Measurements from ENCODE around the gene PDE6A.
"Not testable (repeated sequence)": the region's sequence is repeated elsewhere in the genome, so short reads cannot be mapped to it uniquely, and the experiment has no call there.

PDE6A gene

GRCh38 chr5:149903404-149903803 lies 41.2 kb downstream of the PDE6A start:
- no peak overlapping the region for H3K27ac ChIP-seq
- no peak overlapping the region for H3K4me3 ChIP-seq

GRCh38 chr5:149902177-149902576 lies 42.4 kb downstream of the PDE6A start:
- H3K4me3 ChIP-seq: no peak overlapping the region
- H3K27ac ChIP-seq: no peak overlapping the region

GRCh38 chr5:149901511-149901910 lies 43.1 kb downstream of the PDE6A start:
- no peak overlapping the region for H3K27ac ChIP-seq

GRCh38 chr5:149900390-149900789 lies 44.2 kb downstream of the PDE6A start:
- Histone ChIP-seq H3K27ac (no peak overlapping the region), H3K4me3 (no peak overlapping the region)

More at GRCh38 chr5:149901511-149901910, 43.1 kb downstream of the PDE6A start:
- no peak overlapping the region for H3K4me3 ChIP-seq

GRCh38 chr5:149898811-149899210 lies 45.8 kb downstream of the PDE6A start:
- no peak overlapping the region for H3K4me3 ChIP-seq
- no peak overlapping the region for H3K27ac ChIP-seq

GRCh38 chr5:149895416-149896345 lies 48.9 kb downstream of the PDE6A start:
- H3K27ac ChIP-seq: peak overlapping the region in 2 of 21 experiments; percentile 36 to 61

GRCh38 chr5:149894237-149894636 lies 50.4 kb downstream of the PDE6A start:
- no peak overlapping the region for H3K27ac ChIP-seq
- no peak overlapping the region for H3K4me3 ChIP-seq

More at GRCh38 chr5:149895416-149896345, 48.9 kb downstream of the PDE6A start:
- H3K4me3 ChIP-seq: no peak overlapping the region

- no peak overlapping the region for H3K4me3 ChIP-seq
- no peak overlapping the region for H3K27ac ChIP-seq
Measured at GRCh38 chr5:149893403-149893931, 51.1 kb downstream of the PDE6A start.

- no peak overlapping the region for H3K4me3 ChIP-seq
- no peak overlapping the region for H3K27ac ChIP-seq
Measured at GRCh38 chr5:149892594-149892993, 52.0 kb downstream of the PDE6A start.

GRCh38 chr5:149888280-149888679 lies 56.3 kb downstream of the PDE6A start:
- Histone ChIP-seq H3K4me3 (no peak overlapping the region), H3K27ac (no peak overlapping the region)

- Histone ChIP-seq H3K27ac (peak overlapping the region in 1 of 21 experiments; percentile 5), H3K4me3 (no peak overlapping the region)
Measured at GRCh38 chr5:149887622-149888183, 56.9 kb downstream of the PDE6A start.

GRCh38 chr5:149886692-149887470 lies 57.7 kb downstream of the PDE6A start:
- Histone ChIP-seq H3K4me3 (no peak overlapping the region), H3K27ac (peak overlapping the region in 1 of 21 experiments; percentile 59)

- Histone ChIP-seq H3K4me3 (no peak overlapping the region), H3K27ac (peak overlapping the region in 1 of 21 experiments; percentile 59)
Measured at GRCh38 chr5:149886060-149886459, 58.5 kb downstream of the PDE6A start.

- no peak overlapping the region for H3K27ac ChIP-seq
- no peak overlapping the region for H3K4me3 ChIP-seq
Measured at GRCh38 chr5:149885513-149885912, 59.1 kb downstream of the PDE6A start.

GRCh38 chr5:149883550-149883949 lies 61.0 kb downstream of the PDE6A start:
- Histone ChIP-seq H3K27ac (no peak overlapping the region), H3K4me3 (no peak overlapping the region)

- H3K4me3 ChIP-seq, H3K27ac ChIP-seq: not testable (repeated sequence)
Measured at GRCh38 chr5:149882633-149883032, 62.0 kb downstream of the PDE6A start.

- Histone ChIP-seq H3K27ac (no peak overlapping the region), H3K4me3 (no peak overlapping the region)
Measured at GRCh38 chr5:149881874-149882273, 62.7 kb downstream of the PDE6A start.

GRCh38 chr5:149881069-149881622 lies 63.4 kb downstream of the PDE6A start:
- H3K27ac ChIP-seq: no peak overlapping the region
- H3K4me3 ChIP-seq: no peak overlapping the region

- not testable (repeated sequence) for H3K27ac ChIP-seq, H3K4me3 ChIP-seq
Measured at GRCh38 chr5:149879593-149879992, 65.0 kb downstream of the PDE6A start.

GRCh38 chr5:149878371-149878770 lies 66.2 kb downstream of the PDE6A start:
- no peak overlapping the region for H3K4me3 ChIP-seq
- H3K27ac ChIP-seq: peak overlapping the region in 1 of 21 experiments; percentile 17

All from skin epidermis (tissue), 12 donors.